DMS79 treated with DMSO at 0.1 percent for 48 hours (cell line): ENCODE measurements around the gene ETF1.

Experiments
- DNase-seq: peaks from one replicate; lab custom pipeline; 2025; lab: John Stamatoyannopoulos, UW

ETF1 gene

DNA sequence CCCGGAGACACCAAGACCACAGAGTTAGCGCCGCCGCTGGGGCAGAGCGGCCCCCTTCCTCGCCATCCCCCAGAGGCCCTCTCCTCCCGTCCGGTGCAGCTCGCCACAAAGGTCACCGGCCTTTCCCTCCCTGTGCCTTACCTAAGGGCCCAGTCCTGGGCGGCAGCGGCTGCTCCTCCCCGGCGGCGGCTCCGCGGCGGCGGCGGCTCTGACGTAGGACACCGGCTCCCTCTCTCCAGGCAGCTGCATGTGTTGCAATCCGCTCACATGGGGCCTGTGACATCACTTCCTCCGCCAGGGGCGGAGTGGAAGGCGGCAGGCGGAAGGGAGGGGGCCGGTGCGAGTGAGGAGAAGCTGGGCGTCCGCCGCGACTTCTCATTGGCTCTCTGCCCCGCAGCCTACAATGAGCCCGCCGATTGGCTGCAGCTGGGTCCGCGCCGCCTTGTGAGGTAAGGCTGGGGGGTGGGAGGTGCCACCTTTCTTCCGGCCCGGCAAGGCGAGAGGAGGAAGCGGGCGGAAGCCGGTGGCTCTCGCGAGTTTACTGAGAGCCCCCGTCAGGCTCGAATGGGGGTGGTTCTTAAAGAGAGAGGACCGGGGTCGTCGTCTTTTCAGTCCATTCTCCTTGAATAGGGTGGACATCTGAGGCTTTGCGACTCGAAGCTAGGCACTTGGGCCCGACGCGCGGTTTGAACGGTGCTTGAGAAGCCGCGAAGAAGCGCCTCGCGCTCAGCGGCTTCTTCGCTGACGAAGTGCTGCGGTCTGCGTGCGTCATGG, at the start of gene ETF1:
Gene ETF1 (minus strand): TSS at position 281 of the 774 bp plus-strand sequence. CDS start 318 bp downstream, outside the sequence.
- peak; percentile 82 for DNase-seq

DNA sequence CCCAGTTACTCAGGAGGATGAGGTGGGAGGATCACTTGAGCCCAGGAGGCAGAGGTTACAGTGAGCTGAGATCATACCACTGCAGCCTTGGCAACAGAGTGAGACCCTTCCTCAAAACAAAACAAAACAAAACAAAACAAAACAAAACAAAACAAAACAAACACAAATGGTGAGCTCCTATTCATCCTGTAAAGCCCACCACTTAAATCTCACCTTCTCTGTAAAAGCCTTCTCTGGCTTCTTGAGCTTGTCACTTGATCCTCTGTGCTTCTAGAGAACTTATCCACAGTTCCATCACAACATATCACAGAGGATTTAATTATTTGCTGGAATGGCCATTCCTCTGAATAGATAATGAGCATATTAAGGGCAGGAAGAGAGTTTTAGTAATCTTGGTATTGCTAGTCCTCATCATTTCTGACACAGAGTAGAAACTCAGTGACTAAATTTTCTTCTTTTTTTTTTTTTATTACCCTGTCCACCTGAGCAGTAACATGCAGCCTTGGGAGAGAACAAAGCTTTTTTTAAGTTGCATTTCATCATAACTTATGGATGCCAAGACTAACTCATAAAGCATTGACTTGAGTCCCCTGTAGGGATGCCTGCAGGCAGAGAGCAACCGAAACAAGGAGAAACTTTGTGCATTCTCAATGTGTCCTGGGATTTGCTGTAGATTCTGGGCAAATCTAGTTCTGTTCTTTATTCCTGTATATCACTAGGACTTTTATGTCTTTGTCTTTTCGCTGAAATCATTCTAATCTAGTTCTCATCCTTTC, 45.2 kb upstream of the ETF1 start:
- no peak for DNase-seq

DNA sequence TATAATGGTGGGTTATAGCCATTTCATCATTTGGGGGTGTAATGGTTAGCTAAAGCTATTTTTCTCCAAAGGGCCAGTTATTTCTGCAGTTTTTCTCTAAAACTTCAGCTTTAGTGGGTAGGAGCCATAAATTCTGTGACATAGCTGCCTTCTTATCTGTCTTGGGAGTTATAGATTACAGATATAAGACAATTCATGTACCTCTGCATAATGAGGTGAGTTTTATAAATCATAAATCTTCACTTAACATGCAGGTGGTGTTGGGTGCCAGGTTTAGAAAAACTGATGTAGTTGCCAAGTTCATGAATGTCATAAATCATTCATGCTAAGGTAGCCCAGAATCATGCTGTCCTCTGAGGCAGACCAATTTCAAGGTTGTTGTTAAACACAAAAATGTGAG, 42.1 kb upstream of the ETF1 start:
- no peak for DNase-seq

DNA sequence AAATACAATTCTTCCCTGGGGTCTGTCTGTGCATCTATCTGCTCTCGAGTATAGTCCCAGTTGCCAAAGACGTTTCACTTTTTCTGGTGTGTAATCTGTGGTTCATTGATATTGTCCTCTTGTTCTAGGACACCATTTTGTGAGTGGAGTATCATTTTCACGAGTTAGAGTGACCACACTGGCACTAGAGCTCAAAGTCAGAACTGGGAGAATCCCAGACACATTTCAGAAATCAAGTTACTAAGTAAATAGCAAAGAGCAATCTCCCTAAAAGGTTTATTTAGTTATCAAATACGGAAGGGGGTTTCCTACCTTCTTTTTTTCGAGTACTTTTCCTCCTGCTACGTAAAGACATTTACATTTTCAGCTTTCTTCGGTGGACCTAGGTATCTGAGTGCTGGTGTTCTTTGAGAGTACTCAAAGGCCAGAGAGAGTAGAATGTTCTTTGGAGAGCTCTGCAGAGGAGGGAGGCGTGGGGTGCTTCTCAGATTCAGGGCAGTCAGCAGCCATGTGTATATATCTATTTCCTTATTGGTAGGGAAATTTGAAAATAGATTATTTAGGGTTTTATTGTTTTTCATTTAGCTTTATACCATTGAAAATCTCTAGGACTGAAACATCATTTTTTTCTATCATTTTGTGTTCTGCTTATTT, 41.1 kb upstream of the ETF1 start:
- no peak for DNase-seq

DNA sequence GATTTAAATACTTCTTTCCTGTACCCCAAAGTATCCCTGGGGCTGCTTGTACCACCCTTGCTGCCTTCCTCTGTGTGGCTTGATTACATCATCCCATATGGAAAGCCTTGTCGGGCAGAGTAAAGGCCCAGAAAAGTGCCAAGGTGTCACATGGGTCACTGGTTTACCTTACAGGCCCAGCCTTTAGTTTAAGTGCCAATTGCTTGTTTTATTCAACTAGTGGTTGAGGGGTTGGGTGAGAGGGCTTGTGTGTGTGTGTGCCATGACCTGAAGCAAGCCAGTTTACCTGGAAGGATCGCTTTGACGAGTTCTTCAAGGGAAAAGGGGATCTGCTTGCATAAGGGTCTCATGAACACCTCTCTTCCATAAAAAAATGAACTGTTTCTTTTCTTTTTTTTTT, 39.9 kb upstream of the ETF1 start:
- DNase-seq = no peak

DNA sequence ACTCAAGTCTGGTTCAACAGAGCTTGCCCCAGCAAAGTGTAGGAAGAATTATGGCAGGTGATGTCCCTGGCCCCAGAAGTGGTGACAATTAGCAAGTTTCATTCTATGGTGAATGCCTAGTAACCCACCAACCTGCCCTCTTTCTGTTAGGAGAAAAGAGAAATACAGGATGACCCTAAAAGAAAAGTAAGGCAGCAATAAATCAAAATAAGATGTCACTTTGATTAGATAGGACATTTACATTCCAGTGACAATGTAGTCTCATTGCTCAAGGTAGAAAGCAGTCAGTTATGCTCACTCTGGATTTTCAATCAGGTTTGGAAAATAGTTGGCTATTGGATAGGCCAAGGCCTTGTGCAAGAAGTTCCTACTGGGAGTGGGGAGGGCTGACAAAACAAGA, 37.7 kb upstream of the ETF1 start:
- DNase-seq = no peak

DNA sequence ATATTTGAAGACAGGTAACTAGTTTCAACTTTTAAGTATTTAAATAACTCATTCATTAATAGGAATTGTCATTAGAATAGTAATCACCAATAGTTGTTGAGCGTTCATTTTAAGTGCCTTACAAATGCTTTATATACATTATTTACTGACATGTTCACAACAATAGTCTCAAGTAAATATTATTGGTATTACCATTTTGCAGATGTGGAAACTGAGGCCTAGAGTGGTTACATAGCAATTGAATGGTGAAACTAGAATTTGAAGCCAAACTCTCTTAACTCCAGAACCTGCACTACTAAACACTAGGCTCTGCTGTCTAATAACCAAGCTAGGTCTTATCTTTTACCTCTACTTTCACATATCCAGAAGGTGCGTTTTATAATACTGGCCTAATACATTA, 37.0 kb upstream of the ETF1 start:
- no peak for DNase-seq

DNA sequence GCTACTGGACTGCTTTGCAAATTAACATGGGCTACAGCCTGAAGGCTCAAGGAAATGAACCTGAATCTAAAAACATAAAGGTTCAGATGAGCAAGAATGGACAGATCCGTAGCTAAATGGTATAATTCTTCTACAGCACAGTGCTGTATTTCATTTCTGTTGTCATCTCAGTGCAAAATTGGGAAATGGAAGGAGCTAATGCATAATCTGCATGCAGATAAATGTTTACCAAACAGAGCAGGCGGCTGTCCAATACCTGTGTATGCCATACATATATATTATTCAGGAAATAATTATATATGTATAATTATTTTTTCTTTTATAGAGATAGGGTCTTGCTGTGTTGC, 36.5 kb upstream of the ETF1 start:
- no peak for DNase-seq

DNA sequence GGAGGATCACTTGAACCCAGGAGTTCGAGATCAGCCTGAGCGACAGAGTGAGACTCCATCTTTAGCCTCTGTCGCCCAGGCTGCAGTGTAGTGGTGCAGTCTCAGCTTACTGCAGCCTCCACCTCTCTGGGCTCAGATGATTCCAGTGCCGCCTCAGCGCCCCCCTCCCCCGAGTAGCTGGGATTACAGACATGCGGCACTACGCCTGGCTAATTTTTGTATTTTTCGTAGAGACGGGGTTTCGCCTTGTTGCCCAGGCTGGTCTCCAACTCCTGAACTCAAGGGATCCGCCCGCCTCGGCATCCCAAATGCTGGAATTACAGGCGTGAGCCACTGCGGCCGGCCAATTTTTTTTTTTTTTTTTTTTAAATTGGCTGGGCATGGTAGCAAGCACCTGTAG, 34.4 kb upstream of the ETF1 start:
- DNase-seq = no peak

DNA sequence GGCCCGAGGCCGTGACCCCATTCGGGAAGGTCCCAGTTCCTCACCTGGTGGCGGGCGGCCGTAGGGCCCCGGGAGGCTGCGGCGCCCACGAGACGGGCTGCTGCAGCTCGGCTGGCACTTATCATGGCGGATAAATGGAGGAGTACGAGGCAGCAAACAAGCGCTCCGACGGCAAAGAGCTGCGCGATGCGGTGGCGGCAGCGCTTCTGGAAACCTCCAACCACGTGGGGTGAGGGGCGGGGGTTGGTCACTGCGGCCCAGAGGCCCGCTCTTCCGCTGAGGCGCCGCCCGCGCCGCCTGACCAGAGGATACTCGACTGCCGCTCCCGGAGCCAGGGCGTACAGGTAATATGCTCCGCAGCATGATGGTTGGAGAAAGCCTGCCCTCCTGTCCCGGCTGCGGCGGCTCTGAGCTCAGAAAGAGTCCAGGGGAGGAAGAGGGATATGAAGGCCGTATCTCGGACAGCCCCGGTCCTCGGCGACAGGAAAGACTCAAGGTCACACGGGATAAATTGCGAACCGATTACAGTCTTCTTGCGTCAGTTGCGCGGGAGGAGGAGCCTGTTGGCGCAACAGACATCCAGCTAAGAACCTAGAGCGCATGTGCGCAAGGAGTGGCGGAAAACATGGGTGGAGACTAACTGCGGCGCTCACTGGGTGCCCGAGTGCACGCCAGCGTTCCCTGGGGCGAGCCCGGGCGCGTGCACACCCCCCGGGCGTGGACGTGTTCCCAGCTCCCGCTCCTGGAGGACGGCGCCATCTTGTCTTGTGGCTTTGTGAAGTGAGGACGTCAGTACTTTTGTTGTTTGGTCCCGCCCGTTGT, 32.4 kb upstream of the ETF1 start, which contains the start of gene HSPA9:
Gene HSPA9 (minus strand): TSS at position 208 of the 822 bp plus-strand sequence. CDS start 83 bp downstream, at position 125.
- peak; percentile 96 for DNase-seq

DNA sequence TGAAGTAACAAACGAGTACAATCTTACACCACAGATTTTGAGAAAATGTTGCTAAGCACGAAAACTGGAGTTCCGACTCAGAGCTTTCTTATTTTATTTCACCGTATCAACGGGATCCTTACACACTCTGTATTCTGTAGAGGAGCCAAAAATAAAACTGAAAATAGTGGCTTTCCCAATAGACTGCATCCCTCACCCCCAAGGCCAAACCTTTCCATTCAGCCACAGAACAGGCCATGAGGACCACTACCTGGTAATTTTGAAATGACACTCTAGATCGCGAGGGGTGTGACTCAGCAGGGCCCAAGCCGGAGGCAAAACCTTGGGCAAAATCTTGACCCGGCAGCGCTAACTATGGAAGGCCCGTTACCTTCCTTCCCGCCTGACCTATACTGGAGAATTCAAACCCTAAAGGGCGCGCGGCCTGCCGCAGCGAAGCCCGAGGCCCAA, 31.7 kb upstream of the ETF1 start:
- no peak for DNase-seq

DNA sequence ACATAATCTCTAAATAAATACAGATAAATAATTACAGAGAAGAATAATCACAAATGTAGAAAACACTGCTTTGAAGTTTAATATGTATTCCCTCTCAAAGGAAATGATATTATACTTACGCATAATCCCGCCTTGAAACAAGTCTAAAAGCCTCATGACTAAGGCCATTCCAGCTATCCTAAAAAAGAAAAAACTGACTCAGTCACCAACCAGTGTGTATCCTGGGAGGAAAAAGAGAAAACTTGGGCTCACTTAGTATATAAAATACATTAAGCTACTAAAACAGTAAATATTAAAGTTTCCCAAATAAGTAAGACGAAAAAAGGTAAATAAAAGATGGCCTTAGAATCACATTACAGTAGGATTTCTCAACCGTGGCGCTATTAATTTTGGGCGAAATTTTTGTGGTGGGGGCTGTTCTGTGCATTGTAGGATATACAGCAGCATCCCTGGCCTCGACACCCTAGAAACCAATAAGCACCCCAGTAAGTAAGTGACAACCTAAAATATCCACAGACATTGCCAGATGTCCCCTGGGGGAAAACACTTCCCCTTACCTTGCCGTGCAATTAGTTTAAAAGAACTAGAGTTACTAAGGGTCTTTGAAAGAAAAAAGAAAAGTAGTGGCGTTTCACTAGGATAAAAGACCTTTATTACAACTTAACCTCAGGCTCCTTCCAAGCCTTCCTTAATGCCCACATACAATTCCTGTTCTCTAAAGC, 31.1 kb upstream of the ETF1 start:
- no peak for DNase-seq

DNA sequence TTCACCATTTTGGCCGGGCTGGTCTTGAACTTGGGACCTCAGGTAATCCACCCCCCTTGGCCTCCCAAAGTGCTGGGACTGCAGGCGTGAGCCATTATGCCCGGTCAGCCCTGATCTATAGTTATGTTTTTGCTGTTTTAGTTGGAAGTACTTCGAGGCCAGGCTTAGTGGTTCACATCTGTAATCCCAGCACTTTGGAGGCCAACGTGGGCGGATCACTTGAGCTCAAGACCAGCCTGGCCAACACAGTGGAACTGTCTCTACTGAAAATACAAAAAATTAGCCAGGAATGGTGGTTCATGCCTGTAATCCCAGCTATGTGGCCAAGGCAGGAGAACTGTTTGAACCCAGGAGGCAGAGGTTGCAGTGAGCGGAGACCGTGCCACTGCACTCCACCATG, 30.2 kb upstream of the ETF1 start:
- no peak for DNase-seq

DNA sequence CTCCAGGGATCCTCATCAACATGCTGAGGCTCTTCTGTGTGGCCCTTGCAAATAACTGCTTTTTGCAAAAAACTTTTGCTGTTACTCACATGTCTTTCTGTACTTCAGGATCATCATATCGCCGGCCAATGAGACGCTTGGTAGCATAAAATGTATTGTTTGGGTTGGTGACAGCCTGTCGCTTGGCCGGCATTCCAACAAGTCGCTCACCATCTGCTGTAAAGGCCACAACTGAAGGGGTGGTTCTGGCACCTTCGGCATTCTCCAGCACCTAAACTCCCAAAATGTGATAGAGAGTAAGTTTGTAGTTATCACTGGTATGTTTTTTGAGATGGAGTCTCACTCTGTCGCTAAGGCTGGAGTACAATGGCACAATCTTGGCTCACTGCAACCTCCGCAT, 27.8 kb upstream of the ETF1 start:
- no peak for DNase-seq

DNA sequence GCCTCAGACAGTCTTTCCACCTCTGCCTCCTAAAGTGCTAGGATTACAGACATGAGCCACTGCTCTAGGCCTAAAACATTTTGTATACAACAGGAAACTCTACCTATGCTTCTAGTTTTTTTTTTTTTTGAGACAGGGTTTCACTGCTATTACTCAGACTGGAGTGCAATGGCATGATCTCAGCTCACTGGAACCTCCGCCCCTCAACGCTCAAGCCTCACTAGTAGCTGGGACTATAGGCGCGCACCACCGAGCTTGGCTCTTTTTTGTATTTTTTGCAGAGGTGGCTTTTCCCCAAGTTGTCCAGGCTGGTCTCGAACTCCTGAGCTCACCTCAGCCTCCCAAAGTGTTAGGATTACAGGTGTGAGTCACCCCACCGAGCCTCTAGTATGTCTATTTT, 26.7 kb upstream of the ETF1 start:
- DNase-seq = no peak

DNA sequence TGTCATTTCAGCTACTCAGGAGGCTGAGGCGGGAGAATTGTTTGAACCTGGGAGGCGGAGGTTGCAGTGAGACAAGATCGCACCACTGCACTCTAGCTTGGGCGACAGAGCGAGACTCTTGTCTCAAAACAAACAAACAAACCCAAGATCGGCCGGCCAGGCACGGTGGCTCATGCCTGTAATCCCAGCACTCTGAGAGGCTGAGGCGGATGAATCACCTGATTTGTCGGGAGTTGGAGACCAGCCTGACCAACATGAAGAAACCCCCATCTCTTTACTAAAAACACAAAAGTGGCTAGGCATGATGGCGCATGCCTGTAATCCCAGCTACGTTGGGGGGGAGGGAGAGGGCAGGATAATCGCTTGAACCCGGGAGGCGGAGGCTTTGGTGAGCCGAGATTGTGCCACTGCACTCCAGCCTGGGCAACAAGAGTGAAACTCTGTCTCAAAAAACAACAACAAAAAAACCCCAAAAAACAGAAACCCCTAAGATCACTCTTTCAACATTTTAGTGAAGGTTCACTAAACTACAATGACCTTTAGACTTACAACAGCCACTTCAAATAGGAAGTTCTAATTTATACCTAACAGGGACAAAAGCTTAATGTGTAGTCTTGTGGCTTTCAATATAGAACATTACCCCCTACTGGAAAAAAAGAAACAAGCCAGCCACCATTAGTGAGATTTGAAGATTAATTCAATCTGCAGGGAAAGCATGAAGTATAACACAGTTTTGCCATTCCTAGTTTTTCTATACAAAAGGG, 25.2 kb upstream of the ETF1 start:
- DNase-seq = no peak

DNA sequence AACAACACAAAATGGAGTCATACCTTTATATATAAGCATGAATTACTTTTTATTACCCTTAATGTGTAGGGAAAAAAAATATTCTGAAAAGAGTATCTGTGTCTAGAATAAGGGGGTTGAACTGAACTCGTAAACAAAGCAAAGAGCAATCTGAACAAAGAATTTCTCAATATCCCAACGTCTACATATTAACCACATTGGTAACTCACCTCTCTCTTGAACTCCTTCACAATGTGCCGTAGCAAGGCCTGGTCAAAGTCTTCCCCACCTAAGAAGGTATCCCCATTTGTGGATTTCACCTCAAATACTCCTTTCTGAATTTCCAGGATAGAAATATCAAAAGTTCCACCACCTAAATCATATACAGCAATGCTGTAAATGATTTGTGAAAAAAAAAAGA, 23.8 kb upstream of the ETF1 start:
- DNase-seq = no peak

DNA sequence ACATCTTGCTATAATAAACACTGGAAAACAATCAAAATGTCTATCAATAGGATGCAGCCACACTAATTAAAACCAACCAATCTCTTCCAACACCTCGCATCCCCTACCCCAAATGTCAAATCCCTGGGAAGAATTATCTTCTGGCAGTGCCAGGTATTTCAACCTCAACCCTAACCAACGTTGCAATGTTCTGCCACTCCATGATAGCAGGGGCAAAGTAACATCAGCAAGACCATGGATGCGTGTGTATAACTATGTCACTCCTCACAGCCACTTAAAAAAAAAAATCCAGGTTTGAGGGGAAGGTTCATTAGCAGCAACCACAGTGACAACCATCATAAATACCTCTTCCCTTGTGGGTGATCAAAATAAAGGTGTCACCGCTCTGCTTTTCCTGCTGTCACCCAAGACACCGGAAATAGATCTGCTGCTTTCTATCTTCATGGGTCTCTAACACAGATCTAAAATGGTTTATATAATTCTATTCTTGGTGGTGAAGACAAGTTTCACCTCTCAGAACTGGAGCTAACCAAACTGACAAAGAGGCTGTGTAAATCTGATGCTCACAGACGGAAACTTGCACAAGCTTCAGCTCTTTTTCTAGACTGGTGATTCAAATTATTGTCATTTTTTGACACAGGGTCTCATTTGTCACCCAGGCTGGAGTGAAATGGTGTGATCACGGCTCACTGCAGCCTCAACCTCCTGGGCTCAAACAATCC, 22.2 kb upstream of the ETF1 start:
- DNase-seq = no peak

DNA sequence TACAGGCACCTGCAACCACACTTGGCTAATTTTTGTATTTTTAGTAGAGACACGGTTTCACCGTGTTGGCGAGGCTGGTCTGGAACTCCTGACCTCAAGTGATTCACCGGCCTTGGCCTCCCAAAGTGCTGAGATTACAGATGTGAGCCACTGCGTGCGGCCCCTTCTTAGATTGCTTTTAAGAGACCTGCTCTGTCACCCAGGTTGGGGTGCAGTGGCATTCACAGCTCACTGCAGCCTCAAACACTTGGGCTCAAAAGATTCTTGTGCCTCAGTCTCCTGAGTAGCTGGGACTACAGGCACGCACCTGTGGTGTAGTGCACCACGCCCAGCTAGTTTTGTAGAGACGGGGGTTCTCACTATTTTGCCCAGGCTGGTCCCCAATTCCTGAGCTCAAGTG, 21.2 kb upstream of the ETF1 start:
- no peak for DNase-seq
